Effector memory CD4-positive, alpha-beta T cell (primary cell): ENCODE data around the gene HOPX.

Experiments
- DNase-seq, 3 donors: peaks; one replicate each; pipeline ENCODE4 v3.0.0-alpha.2; 2020
- H3K27ac ChIP-seq: 2 replicates; pipeline ENCODE4 v1.7.0; 2013; ENCODE audit warnings: mild to moderate bottlenecking, low read length, moderate library complexity; ENCODE audit not compliant: insufficient read depth, poor library complexity, severe bottlenecking
- H3K27me3 ChIP-seq: replicated peaks from 2 replicates; pipeline ENCODE4 v1.7.0; 2013; ENCODE audit warnings: mild to moderate bottlenecking, low read length; ENCODE audit not compliant: insufficient read depth, control insufficient read depth, poor library complexity, severe bottlenecking
- H3K36me3 ChIP-seq: 2 replicates; pipeline ENCODE4 v1.7.0; 2013; ENCODE audit warnings: mild to moderate bottlenecking, low read length, moderate library complexity; ENCODE audit not compliant: control insufficient read depth, insufficient read depth
- H3K4me1 ChIP-seq: 2 replicates; pipeline ENCODE4 v1.7.0; 2013; ENCODE audit warnings: low read length, mild to moderate bottlenecking; ENCODE audit not compliant: control insufficient read depth, insufficient read depth, poor library complexity, severe bottlenecking
- H3K4me3 ChIP-seq: 2 replicates; pipeline ENCODE4 v1.7.0; 2013; ENCODE audit warnings: low read length, low read depth, mild to moderate bottlenecking; ENCODE audit not compliant: insufficient read depth, poor library complexity, severe bottlenecking
- H3K9me3 ChIP-seq: 2 replicates; pipeline ENCODE4 v1.7.0; 2013; ENCODE audit warnings: mild to moderate bottlenecking, low read length, moderate library complexity; ENCODE audit not compliant: control insufficient read depth

Gene HOPX

GRCh38 chr4:56690393-56690792, 9.3 kb upstream of the HOPX start:
- H3K4me3 ChIP-seq = no peak overlapping the region
- no peaks in the 10 kb centered on the region for H3K27me3 ChIP-seq
- H3K27ac ChIP-seq = no peak overlapping the region
- no peaks in the 10 kb centered on the region for H3K4me1 ChIP-seq
- H3K9me3 ChIP-seq = no peaks in the 10 kb centered on the region
- H3K36me3 ChIP-seq = no peaks in the 10 kb centered on the region
- DNase-seq = no peak

- no peak overlapping the region for H3K4me3 ChIP-seq
- no peaks in the 10 kb centered on the region for H3K36me3 ChIP-seq
- no peaks in the 10 kb centered on the region for H3K4me1 ChIP-seq
- DNase-seq = no peak
- H3K27me3 ChIP-seq = no peaks in the 10 kb centered on the region
- no peak overlapping the region for H3K27ac ChIP-seq
- H3K9me3 ChIP-seq = no peaks in the 10 kb centered on the region
These were observed 8.3 kb upstream of the HOPX start for GRCh38 chr4:56689201-56689969.

- Histone ChIP-seq H3K4me1 (no peaks in the 10 kb centered on the region), H3K4me3 (no peak overlapping the region), H3K36me3 (no peaks in the 10 kb centered on the region), H3K27ac (no peak overlapping the region), H3K27me3 (no peaks in the 10 kb centered on the region), H3K9me3 (no peaks in the 10 kb centered on the region)
- DNase-seq = no peak
These were observed 7.1 kb upstream of the HOPX start for GRCh38 chr4:56688094-56688647.

- DNase-seq = no peak
- no peak overlapping the region for H3K4me3 ChIP-seq
- H3K27ac ChIP-seq = no peak overlapping the region
- no peaks in the 10 kb centered on the region for H3K27me3 ChIP-seq
- no peaks in the 10 kb centered on the region for H3K36me3 ChIP-seq
- no peaks in the 10 kb centered on the region for H3K9me3 ChIP-seq
- H3K4me1 ChIP-seq = no peaks in the 10 kb centered on the region
These were observed 5.6 kb upstream of the HOPX start for GRCh38 chr4:56686537-56687231.

- Histone ChIP-seq H3K36me3 (no peaks in the 10 kb centered on the region), H3K4me1 (no peaks in the 10 kb centered on the region), H3K27ac (no peak overlapping the region), H3K4me3 (no peak overlapping the region), H3K27me3 (no peaks in the 10 kb centered on the region), H3K9me3 (no peaks in the 10 kb centered on the region)
- DNase-seq = no peak
These were observed 3.4 kb upstream of the HOPX start for GRCh38 chr4:56684320-56685050.

- DNase-seq = no peak
These were observed 2.4 kb upstream of the HOPX start for GRCh38 chr4:56683455-56683854.

GRCh38 chr4:56681853-56682525, 893 bp upstream of the HOPX start:
- Histone ChIP-seq H3K4me3 (peak overlapping the region; percentile 24), H3K36me3 (no peaks in the 10 kb centered on the region), H3K4me1 (no peaks in the 10 kb centered on the region), H3K27ac (no peak overlapping the region), H3K9me3 (no peaks in the 10 kb centered on the region), H3K27me3 (no peaks in the 10 kb centered on the region)
- DNase-seq = no peak

More at GRCh38 chr4:56683455-56683854, 2.4 kb upstream of the HOPX start:
- Histone ChIP-seq H3K4me1 (no peaks in the 10 kb centered on the region), H3K36me3 (no peaks in the 10 kb centered on the region), H3K9me3 (no peaks in the 10 kb centered on the region), H3K27ac (no peak overlapping the region), H3K4me3 (no peak overlapping the region), H3K27me3 (no peaks in the 10 kb centered on the region)

GRCh38 chr4:56680266-56680665, 830 bp downstream of the HOPX start:
- no peaks in the 10 kb centered on the region for H3K9me3 ChIP-seq
- H3K27me3 ChIP-seq = no peaks in the 10 kb centered on the region
- no peak overlapping the region for H3K27ac ChIP-seq
- no peak overlapping the region for H3K4me3 ChIP-seq
- no peak for DNase-seq
- H3K36me3 ChIP-seq = no peaks in the 10 kb centered on the region
- no peaks in the 10 kb centered on the region for H3K4me1 ChIP-seq

- H3K27me3 ChIP-seq = no peaks in the 10 kb centered on the region
- no peaks in the 10 kb centered on the region for H3K36me3 ChIP-seq
- H3K4me3 ChIP-seq = no peak overlapping the region
- H3K27ac ChIP-seq = no peak overlapping the region
- H3K9me3 ChIP-seq = no peaks in the 10 kb centered on the region
- H3K4me1 ChIP-seq = no peaks in the 10 kb centered on the region
- no peak for DNase-seq
These were observed 3.4 kb downstream of the HOPX start for GRCh38 chr4:56677711-56678110.
